Neural cell (in vitro differentiated cells): ENCODE results near the gene ZNF764. TPM values are rescaled to one million over a fixed set of nuclear protein-coding genes. Genes with fewer than 3 reads are reported as not detected.

Experiments
- H2AFZ ChIP-seq: fragments of 200-600, 300-800 bp; sonication (generic), shearing (Covaris generic); 2 replicates; pipeline ENCODE4 v1.6.0; 2014; ENCODE audit warnings: low read depth, mild to moderate bottlenecking, antibody characterized with exemption, low read length, moderate library complexity
- H3F3A ChIP-seq: fragments of 200-600 bp; shearing (Covaris generic); 2 replicates; pipeline ENCODE4 v1.6.1; 2016; ENCODE audit warnings: mild to moderate bottlenecking, moderate library complexity, mixed read lengths, antibody characterized with exemption, low read length; ENCODE audit not compliant: insufficient read depth, poor library complexity, severe bottlenecking
- H3K27ac ChIP-seq: fragments of 200-600, 300-800 bp; sonication (generic), shearing (Covaris generic); 2 replicates; pipeline ENCODE4 v1.5.1; 2014; ENCODE audit warnings: mild to moderate bottlenecking, low read length, moderate library complexity
- H3K27me3 ChIP-seq: fragments of 300-800, 200-600 bp; sonication (generic), shearing (Covaris generic); 2 replicates; pipeline ENCODE4 v1.6.0; 2014; ENCODE audit warnings: mild to moderate bottlenecking, low read depth, low read length, moderate library complexity; ENCODE audit not compliant: insufficient read depth
- H3K36me3 ChIP-seq: fragments of 300-800, 200-600 bp; sonication (generic), shearing (Covaris generic); 2 replicates; pipeline ENCODE4 v1.5.1; 2014; ENCODE audit warnings: mild to moderate bottlenecking, antibody characterized with exemption, low read length, moderate library complexity; ENCODE audit not compliant: insufficient read depth
- H3K4me2 ChIP-seq: fragments of 300-800, 200-600 bp; sonication (generic), shearing (Covaris generic); 2 replicates; pipeline ENCODE4 v1.6.0; 2014; ENCODE audit warnings: mild to moderate bottlenecking, low read length
- H3K4me3 ChIP-seq: fragments of 300-800, 200-600 bp; sonication (generic), shearing (Covaris generic); 2 replicates; pipeline ENCODE4 v1.5.1; 2014; ENCODE audit warnings: mild to moderate bottlenecking, low read length, moderate library complexity
- H3K79me2 ChIP-seq: fragments of 200-600 bp; shearing (Covaris generic); replicated peaks from 2 replicates; pipeline ENCODE4 v1.6.0; 2014; ENCODE audit warnings: mild to moderate bottlenecking, low read length, moderate library complexity; ENCODE audit not compliant: insufficient read depth
- H3K9ac ChIP-seq: fragments of 300-800, 200-600 bp; sonication (generic), shearing (Covaris generic); 2 replicates; pipeline ENCODE4 v1.6.1; 2016; ENCODE audit warnings: mild to moderate bottlenecking, low read length, mixed read lengths
- H3K9me2 ChIP-seq: fragments of 200-600 bp; shearing (Covaris generic); 2 replicates; pipeline ENCODE4 v1.6.1; 2016; ENCODE audit warnings: mild to moderate bottlenecking, low read length, mixed read lengths; ENCODE audit not compliant: insufficient read depth
- H3K9me3 ChIP-seq: fragments of 200-600, 300-800 bp; sonication (generic), shearing (Covaris generic); 2 replicates; pipeline ENCODE4 v1.6.1; 2016; ENCODE audit warnings: mild to moderate bottlenecking, mixed run types, low read length, moderate library complexity, mixed read lengths
- H4K20me1 ChIP-seq: fragments of 200-600 bp; shearing (Covaris generic); 2 replicates; pipeline ENCODE4 v1.6.1; 2016; ENCODE audit warnings: mild to moderate bottlenecking, mixed run types; ENCODE audit not compliant: insufficient read depth
- CTCF ChIP-seq: fragments of 450-650 bp; IDR thresholded peaks from 2 replicates; pipeline ENCODE4 v1.5.1; 2014; ENCODE audit warnings: antibody characterized with exemption, mild to moderate bottlenecking, moderate library complexity; ENCODE audit not compliant: poor library complexity, severe bottlenecking
- EP300 ChIP-seq: fragments of 450-650 bp; conservative IDR thresholded peaks from 2 replicates; pipeline ENCODE4 v1.6.1; 2014; ENCODE audit warnings: antibody characterized with exemption, mild to moderate bottlenecking, moderate library complexity; ENCODE audit not compliant: poor library complexity, severe bottlenecking
- EZH2 ChIP-seq: fragments of 200-600, 300-800 bp; shearing (Covaris generic), sonication (generic); IDR thresholded peaks from 2 replicates; pipeline ENCODE4 v1.6.1; 2014; ENCODE audit warnings: antibody characterized with exemption, low read length, borderline replicate concordance, mild to moderate bottlenecking; ENCODE audit not compliant: insufficient read depth, poor library complexity, severe bottlenecking
- MXI1 ChIP-seq: fragments of 450-650 bp; conservative IDR thresholded peaks from 2 replicates; pipeline ENCODE4 v1.6.1; 2014; ENCODE audit warnings: antibody characterized with exemption, mild to moderate bottlenecking; ENCODE audit not compliant: poor library complexity, severe bottlenecking
- POLR2AphosphoS5 ChIP-seq: IDR thresholded peaks from 2 replicates; pipeline ENCODE4 v1.6.1; 2012
- REST ChIP-seq: IDR thresholded peaks from 2 replicates; pipeline ENCODE4 v1.6.1; 2012; ENCODE audit warnings: borderline replicate concordance
- SMC3 ChIP-seq: fragments of 450-650 bp; conservative IDR thresholded peaks from 2 replicates; pipeline ENCODE4 v1.6.1; 2014; ENCODE audit warnings: antibody characterized with exemption, mild to moderate bottlenecking, moderate library complexity; ENCODE audit not compliant: poor library complexity
- TAF1 ChIP-seq: IDR thresholded peaks from 2 replicates; pipeline ENCODE4 v1.6.1; 2012; ENCODE audit warnings: low read depth
- polyA plus RNA-seq: library from polyadenylated mRNA; depleted of rRNA; stranded (reverse); fragments of >200 nt; gene quantifications from 2 replicates; pipeline ENCODE4 v1.2.3, GENCODE V29; 2014

Gene ZNF764
- polyA plus RNA-seq, 1 donor from 2014 or later = 10.5 TPM

- Histone ChIP-seq H3K4me3 (no peak overlapping the region), H4K20me1 (no peaks in the 10 kb centered on the region), H3K9me3 (no peaks in the 10 kb centered on the region), H2AFZ (no peak overlapping the region), H3F3A (no peaks in the 10 kb centered on the region), H3K27me3 (no peaks in the 10 kb centered on the region), H3K27ac (no peak overlapping the region), H3K9ac (no peak overlapping the region), H3K79me2 (no peaks in the 10 kb centered on the region), H3K4me2 (no peak overlapping the region), H3K36me3 (no peaks in the 10 kb centered on the region), H3K9me2 (no peaks in the 10 kb centered on the region)
- no peak for TF ChIP-seq POLR2AphosphoS5
- no peak for TF ChIP-seq MXI1
- no peak for TF ChIP-seq REST
- TF ChIP-seq EP300 = no peak
These were observed 24.6 kb upstream of the ZNF764 start for GRCh38 chr16:30582611-30583340.

- H2AFZ ChIP-seq = no peak overlapping the region
- H3F3A ChIP-seq = no peaks in the 10 kb centered on the region
- no peaks in the 10 kb centered on the region for H3K79me2 ChIP-seq
- no peaks in the 10 kb centered on the region for H3K9me3 ChIP-seq
- H3K27ac ChIP-seq = no peak overlapping the region
- H3K27me3 ChIP-seq = no peaks in the 10 kb centered on the region
- no peak overlapping the region for H3K4me3 ChIP-seq
- no peak overlapping the region for H3K4me2 ChIP-seq
- no peak overlapping the region for H3K9ac ChIP-seq
- no peaks in the 10 kb centered on the region for H3K9me2 ChIP-seq
- no peaks in the 10 kb centered on the region for H3K36me3 ChIP-seq
- TF ChIP-seq SMC3 (no peak), REST (no peak), TAF1 (no peak), EZH2 (no peak), CTCF (no peak)
- H4K20me1 ChIP-seq = no peaks in the 10 kb centered on the region
These were observed 23.3 kb upstream of the ZNF764 start for GRCh38 chr16:30581457-30581856.
